Hepatocyte (in vitro differentiated cells): ENCODE measurements around the gene CCDC157.

ENCODE experiments used
- EZH2 ChIP-seq: fragments of 200-600 bp; sonication (generic); IDR thresholded peaks from 2 replicates; pipeline ENCODE4 v1.6.1; 2016; ENCODE audit warnings: antibody characterized with exemption, mild to moderate bottlenecking, borderline replicate concordance
- EZH2phosphoT487 ChIP-seq: fragments of 200-600 bp; sonication (generic); IDR thresholded peaks from one replicate; pipeline ENCODE4 v1.6.1; 2018; ENCODE audit warnings: antibody characterized with exemption, mild to moderate bottlenecking, low read depth, moderate library complexity; ENCODE audit not compliant: unreplicated experiment, severe bottlenecking
- TF ChIP-seq, protein P1 (sequence below): fragments of 200-600 bp; sonication (generic); IDR thresholded peaks from 2 replicates; pipeline ENCODE4 v1.5.1; 2016; ENCODE audit warnings: antibody characterized with exemption, mild to moderate bottlenecking; ENCODE audit not compliant: poor library complexity

- TF ChIP-seq, protein P1, sequence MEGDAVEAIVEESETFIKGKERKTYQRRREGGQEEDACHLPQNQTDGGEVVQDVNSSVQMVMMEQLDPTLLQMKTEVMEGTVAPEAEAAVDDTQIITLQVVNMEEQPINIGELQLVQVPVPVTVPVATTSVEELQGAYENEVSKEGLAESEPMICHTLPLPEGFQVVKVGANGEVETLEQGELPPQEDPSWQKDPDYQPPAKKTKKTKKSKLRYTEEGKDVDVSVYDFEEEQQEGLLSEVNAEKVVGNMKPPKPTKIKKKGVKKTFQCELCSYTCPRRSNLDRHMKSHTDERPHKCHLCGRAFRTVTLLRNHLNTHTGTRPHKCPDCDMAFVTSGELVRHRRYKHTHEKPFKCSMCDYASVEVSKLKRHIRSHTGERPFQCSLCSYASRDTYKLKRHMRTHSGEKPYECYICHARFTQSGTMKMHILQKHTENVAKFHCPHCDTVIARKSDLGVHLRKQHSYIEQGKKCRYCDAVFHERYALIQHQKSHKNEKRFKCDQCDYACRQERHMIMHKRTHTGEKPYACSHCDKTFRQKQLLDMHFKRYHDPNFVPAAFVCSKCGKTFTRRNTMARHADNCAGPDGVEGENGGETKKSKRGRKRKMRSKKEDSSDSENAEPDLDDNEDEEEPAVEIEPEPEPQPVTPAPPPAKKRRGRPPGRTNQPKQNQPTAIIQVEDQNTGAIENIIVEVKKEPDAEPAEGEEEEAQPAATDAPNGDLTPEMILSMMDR, result no peak
- no peak for TF ChIP-seq EZH2
- TF ChIP-seq EZH2phosphoT487, result no peak
Measured at GRCh38 chr22:30328466-30329049, 28.2 kb upstream of the CCDC157 start.
